Lower leg skin (tissue), 3 donors: Measurements from ENCODE around the gene PNMA5.

Experiments used
- POLR2A ChIP-seq, 2 donors: fragments of 450-650 bp; IDR thresholded peaks; one replicate each; pipeline ENCODE4 v1.6.1; 2016 to 2017; ENCODE audit warnings: antibody characterized with exemption in 2 of 2, mild to moderate bottlenecking in 1 of 2, moderate library complexity in 1 of 2
- TF ChIP-seq, protein P1 (sequence below), 3 donors: fragments of 450-650 bp; IDR thresholded peaks; one replicate each; pipeline ENCODE4 v1.5.1; 2016; ENCODE audit warnings: antibody characterized with exemption in 3 of 3, mild to moderate bottlenecking in 3 of 3, moderate library complexity in 2 of 3

DNA sequence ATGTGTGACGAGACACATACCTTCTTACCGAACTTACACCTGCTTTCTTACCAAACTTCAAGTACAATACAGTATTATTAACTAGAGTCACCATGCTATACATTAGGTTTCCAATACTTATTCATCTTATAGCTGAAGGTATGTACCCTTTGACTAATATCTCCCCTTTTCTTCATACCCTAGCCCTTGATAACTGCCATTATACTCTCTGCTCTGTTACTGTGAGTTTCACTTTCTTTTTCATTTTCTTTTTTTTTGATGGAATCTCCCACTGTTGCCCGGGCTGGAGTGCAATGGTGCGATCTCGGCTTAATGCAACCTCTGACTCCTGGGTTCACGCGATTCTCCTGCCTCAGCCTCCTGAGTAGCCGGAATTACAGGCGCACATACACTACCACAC lies 3.4 kb upstream of the PNMA5 start:
- TF ChIP-seq, protein P1, sequence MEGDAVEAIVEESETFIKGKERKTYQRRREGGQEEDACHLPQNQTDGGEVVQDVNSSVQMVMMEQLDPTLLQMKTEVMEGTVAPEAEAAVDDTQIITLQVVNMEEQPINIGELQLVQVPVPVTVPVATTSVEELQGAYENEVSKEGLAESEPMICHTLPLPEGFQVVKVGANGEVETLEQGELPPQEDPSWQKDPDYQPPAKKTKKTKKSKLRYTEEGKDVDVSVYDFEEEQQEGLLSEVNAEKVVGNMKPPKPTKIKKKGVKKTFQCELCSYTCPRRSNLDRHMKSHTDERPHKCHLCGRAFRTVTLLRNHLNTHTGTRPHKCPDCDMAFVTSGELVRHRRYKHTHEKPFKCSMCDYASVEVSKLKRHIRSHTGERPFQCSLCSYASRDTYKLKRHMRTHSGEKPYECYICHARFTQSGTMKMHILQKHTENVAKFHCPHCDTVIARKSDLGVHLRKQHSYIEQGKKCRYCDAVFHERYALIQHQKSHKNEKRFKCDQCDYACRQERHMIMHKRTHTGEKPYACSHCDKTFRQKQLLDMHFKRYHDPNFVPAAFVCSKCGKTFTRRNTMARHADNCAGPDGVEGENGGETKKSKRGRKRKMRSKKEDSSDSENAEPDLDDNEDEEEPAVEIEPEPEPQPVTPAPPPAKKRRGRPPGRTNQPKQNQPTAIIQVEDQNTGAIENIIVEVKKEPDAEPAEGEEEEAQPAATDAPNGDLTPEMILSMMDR (IDR thresholded peaks at IDR 0.05), result no peak
- TF ChIP-seq POLR2A (IDR thresholded peaks at IDR 0.05), result no peak
